Activated naive CD8-positive, alpha-beta T cell treated with anti-CD3 and anti-CD28 coated beads, Interleukin-2, amount 50 U/mL, for 24 hours (primary cell): ENCODE measurements around the gene CARMIL1.

Source experiments
- ATAC-seq: fragments of 150-1000 bp; cut with Tn5 transposase; one replicate; pipeline ENCODE4 v1.10.0; 2021
- DNase-seq: peaks from one replicate; pipeline ENCODE4 v3.0.0; 2021
- H3K27ac Mint-ChIP-seq: one replicate; pipeline ENCODE4 v1.8.0; 2021; ENCODE audit warnings: mild to moderate bottlenecking, mixed read lengths
- H3K27me3 Mint-ChIP-seq: one replicate; pipeline ENCODE4 v1.8.0; 2021; ENCODE audit warnings: mixed read lengths
- H3K36me3 Mint-ChIP-seq: one replicate; pipeline ENCODE4 v1.8.0; 2021; ENCODE audit warnings: low read depth, mixed read lengths
- H3K4me1 Mint-ChIP-seq: one replicate; pipeline ENCODE4 v1.8.0; 2021; ENCODE audit warnings: mixed read lengths
- H3K4me3 Mint-ChIP-seq: one replicate; pipeline ENCODE4 v1.8.0; 2021; ENCODE audit warnings: mild to moderate bottlenecking, moderate library complexity, mixed read lengths
- H3K9me3 Mint-ChIP-seq: one replicate; pipeline ENCODE4 v1.8.0; 2021; ENCODE audit warnings: mixed read lengths

Gene CARMIL1

DNA sequence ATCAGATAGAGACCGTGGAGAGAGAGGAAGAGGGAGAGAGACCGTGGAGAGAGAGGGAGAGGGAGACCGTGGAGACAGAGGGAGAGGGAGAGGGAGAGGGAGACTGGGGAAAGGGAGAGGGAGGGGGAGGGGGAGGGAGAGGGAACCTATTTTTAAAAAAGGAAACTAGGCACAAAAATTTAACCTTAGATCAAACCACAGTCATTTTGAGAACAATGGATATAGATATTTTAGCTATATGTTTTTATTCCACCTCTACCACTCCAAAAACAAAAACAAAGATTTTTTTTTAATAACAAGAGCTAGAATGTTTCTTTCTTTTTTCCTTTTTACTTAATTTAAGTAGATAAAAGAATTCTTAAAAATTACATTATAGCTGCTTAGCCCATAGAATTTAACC lies 307.8 kb downstream of the CARMIL1 start:
- Mint-ChIP-seq H3K9me3 (no peaks in the 10 kb centered on the region), H3K27ac (no peak overlapping the region), H3K36me3 (peaks cover 1% of the 10 kb centered on the region), H3K4me1 (no peaks in the 10 kb centered on the region), H3K27me3 (no peaks in the 10 kb centered on the region), H3K4me3 (no peak overlapping the region)
- ATAC-seq (no peak), DNase-seq (no peak)

DNA sequence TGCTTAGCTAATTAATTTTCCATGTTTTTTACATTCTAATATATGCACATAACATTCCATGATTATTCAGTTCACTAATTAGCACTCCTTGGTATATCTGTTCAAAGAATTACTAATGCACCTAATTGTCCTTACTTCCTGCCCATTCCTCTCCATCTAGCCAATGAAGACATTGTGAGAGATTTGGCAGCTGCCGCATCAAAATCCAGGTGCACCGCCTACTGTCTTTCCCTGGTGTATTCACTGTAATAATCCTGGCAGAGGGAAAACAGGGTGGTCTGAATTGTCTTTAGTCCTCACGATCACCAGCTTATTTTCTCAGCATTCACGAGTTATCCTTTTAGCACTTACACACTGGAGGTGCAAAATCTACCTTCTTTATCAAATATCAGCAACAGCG lies 311.8 kb downstream of the CARMIL1 start:
- H3K9me3 Mint-ChIP-seq: no peaks in the 10 kb centered on the region
- H3K4me1 Mint-ChIP-seq: no peaks in the 10 kb centered on the region

GRCh38 chr6:25596928-25597818 lies 318.0 kb downstream of the CARMIL1 start:
- H3K36me3 Mint-ChIP-seq: no peaks in the 10 kb centered on the region
- H3K9me3 Mint-ChIP-seq: no peaks in the 10 kb centered on the region
- no peaks in the 10 kb centered on the region for H3K27me3 Mint-ChIP-seq
- ATAC-seq: no peak
- H3K27ac Mint-ChIP-seq: no peak overlapping the region
- H3K4me1 Mint-ChIP-seq: no peaks in the 10 kb centered on the region
- no peak for DNase-seq
- H3K4me3 Mint-ChIP-seq: no peak overlapping the region

More for the DNA sequence above, 311.8 kb downstream of the CARMIL1 start:
- no peak overlapping the region for H3K4me3 Mint-ChIP-seq
- ATAC-seq (no peak), DNase-seq (no peak)
- no peaks in the 10 kb centered on the region for H3K27me3 Mint-ChIP-seq
- no peak overlapping the region for H3K27ac Mint-ChIP-seq
- H3K36me3 Mint-ChIP-seq: no peaks in the 10 kb centered on the region

DNA sequence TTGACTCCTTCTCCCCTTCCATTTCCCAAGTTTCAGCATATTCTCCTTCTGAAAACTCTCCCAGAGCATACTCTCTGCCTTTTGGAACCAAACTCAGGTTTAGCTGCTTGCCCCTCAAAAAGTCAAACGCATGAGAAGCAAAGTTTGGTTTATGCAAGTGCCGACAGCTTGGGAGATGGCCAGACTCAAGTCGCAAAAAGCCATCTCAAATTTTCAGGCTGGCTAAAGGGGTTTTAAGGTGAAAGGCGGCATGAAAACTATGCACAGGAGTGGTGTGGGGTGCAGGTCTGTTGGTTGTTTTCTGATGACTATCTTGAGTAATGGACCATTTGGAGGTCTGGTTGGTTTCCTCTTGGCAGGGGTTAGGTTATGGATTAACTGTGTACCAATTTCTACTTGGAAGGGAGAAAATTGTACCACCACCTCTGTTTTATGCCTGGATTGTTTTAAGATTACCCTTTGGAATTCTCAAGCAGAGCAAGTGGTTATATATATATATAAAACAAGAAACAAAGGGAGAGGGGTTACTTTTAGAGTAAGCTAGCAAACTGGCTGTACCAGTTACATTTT lies 320.4 kb downstream of the CARMIL1 start:
- Mint-ChIP-seq H3K27ac (no peak overlapping the region), H3K4me3 (no peak overlapping the region), H3K27me3 (no peaks in the 10 kb centered on the region), H3K36me3 (no peaks in the 10 kb centered on the region), H3K9me3 (no peaks in the 10 kb centered on the region), H3K4me1 (no peaks in the 10 kb centered on the region)
- DNase-seq: no peak
- no peak for ATAC-seq

DNA sequence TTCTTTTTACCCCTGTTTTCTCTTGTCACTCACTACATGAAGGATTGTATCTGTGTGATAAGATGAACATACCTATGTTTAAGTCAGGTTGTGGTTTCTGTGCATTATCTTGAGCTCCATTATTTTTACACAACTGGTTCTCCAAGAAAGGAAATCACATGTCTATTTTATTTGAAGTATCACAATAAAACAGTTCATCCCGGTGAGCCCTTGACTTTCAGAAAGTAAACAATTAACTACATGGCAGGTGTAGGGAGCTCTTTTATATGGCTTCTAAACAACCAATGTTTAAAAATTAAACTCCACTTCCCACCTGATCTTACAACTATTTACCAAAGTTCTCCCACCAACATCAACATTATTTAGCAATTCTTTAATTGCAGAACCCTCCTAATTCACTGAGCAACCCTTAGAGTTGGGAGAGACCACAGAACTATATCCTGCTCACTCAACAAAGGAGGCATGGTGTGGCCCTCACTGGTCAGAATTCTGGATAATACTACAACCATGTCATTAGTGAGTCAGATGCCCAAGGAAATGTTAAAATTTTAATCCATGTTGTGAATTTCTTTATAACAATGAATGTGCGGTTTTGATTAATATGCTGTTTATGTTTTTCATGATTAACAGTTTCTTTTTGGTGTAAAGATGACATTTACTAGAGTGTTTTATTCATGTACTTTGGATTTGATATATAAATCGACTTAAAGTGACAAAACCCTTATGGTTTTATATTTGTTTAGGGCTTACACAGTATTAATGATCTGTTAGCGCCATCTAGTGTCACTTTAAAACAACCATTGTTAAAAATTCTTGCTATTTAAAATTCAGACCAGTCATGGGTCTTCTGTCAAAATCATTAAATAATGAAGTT lies 322.9 kb downstream of the CARMIL1 start:
- DNase-seq (no peak), ATAC-seq (no peak)
- Mint-ChIP-seq H3K4me1 (no peaks in the 10 kb centered on the region), H3K27me3 (no peaks in the 10 kb centered on the region), H3K4me3 (no peak overlapping the region), H3K9me3 (no peaks in the 10 kb centered on the region), H3K27ac (no peak overlapping the region), H3K36me3 (no peaks in the 10 kb centered on the region)

DNA sequence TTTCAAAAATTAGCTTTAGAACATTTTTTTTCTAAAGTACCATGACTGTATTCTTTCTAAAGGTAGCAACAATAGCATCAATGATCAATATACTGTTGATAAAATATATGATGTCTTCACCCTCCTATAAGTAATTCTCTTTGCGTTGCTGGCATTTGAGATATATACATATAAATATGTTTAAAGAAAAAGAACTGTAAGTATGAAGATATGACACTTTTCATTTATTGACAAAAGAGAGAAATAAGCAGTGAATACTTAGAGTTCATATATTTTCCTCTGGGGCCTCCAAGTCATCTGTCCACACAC lies 323.5 kb downstream of the CARMIL1 start:
- ATAC-seq (no peak), DNase-seq (no peak)
- no peaks in the 10 kb centered on the region for H3K9me3 Mint-ChIP-seq
- H3K27ac Mint-ChIP-seq: no peak overlapping the region
- H3K4me3 Mint-ChIP-seq: no peak overlapping the region
- H3K36me3 Mint-ChIP-seq: no peaks in the 10 kb centered on the region
- H3K4me1 Mint-ChIP-seq: no peaks in the 10 kb centered on the region
- H3K27me3 Mint-ChIP-seq: no peaks in the 10 kb centered on the region

DNA sequence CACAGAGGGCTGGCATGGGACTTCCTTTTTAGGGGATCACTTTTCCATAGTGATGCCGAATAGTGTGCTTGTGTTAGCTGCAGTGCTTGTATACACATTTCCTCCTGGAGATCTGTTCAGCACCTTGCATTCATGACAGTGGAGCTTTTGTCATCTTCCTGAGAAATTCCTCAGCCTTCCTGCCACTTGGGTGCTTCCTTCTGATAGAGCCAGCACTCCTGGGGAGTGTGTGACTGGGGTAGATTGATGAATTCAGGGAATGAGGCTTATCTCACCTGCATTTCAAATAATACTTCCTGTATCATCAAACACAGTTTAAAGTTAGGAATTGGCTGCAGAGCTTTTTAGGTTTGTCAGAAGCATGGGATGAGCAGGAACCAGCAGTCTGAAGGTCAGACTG lies 324.1 kb downstream of the CARMIL1 start:
- no peak for ATAC-seq
- no peaks in the 10 kb centered on the region for H3K4me1 Mint-ChIP-seq
- H3K27me3 Mint-ChIP-seq: no peaks in the 10 kb centered on the region

DNA sequence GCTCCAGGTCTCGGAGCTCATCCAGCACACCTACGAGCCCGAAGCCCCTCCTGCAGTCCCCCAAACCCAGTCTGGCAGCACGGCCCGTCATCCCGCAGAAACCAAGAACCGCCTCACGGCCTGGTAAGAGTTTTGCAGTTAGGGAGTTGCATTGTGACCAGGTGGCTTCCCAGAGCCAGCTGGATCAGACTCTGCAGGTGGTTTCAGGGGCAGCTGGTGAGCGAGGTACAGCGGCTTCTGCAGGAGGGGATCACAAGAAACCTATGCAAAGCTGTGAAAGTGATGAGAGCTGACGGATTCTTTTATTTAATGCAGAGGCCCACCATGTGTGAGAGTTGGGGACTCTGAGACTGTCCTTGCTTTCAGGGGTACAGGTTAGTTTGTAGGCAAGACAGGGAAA lies 327.0 kb downstream of the CARMIL1 start:
- Mint-ChIP-seq H3K4me1 (no peaks in the 10 kb centered on the region), H3K27ac (no peak overlapping the region), H3K36me3 (no peaks in the 10 kb centered on the region), H3K27me3 (no peaks in the 10 kb centered on the region), H3K4me3 (no peak overlapping the region), H3K9me3 (no peaks in the 10 kb centered on the region)
- DNase-seq (no peak), ATAC-seq (no peak)

More for the DNA sequence above, 324.1 kb downstream of the CARMIL1 start:
- no peak for DNase-seq
- Mint-ChIP-seq H3K36me3 (no peaks in the 10 kb centered on the region), H3K9me3 (no peaks in the 10 kb centered on the region), H3K27ac (no peak overlapping the region), H3K4me3 (no peak overlapping the region)

- no peak for ATAC-seq
- Mint-ChIP-seq H3K36me3 (no peaks in the 10 kb centered on the region), H3K9me3 (no peaks in the 10 kb centered on the region), H3K27me3 (no peaks in the 10 kb centered on the region), H3K4me3 (no peak overlapping the region), H3K4me1 (no peaks in the 10 kb centered on the region), H3K27ac (no peak overlapping the region)
- DNase-seq: no peak
These were observed 329.5 kb downstream of the CARMIL1 start for GRCh38 chr6:25608558-25609174.

DNA sequence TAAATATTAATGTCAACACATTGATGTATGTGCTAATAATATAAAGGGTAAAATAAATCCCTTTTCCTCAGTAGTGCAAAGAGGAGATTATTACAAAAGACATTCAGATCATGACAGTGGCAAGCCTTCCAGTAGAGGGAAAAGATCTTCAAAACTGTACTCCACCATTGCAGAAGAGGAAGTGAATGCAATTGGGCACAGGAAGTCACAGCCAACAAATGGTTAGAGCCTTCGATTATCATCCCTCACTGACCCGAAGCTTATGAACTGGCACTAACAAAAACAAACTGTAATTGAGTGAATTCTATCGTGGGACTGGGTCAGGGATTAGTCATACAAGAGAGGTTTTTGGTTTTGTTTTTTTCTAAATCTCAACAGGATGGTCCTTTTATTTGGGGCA lies 333.5 kb downstream of the CARMIL1 start:
- H3K36me3 Mint-ChIP-seq: no peaks in the 10 kb centered on the region
- DNase-seq (no peak), ATAC-seq (no peak)
- no peaks in the 10 kb centered on the region for H3K27me3 Mint-ChIP-seq
- H3K9me3 Mint-ChIP-seq: no peaks in the 10 kb centered on the region
- no peak overlapping the region for H3K4me3 Mint-ChIP-seq
- H3K4me1 Mint-ChIP-seq: no peaks in the 10 kb centered on the region
- H3K27ac Mint-ChIP-seq: no peak overlapping the region

- DNase-seq (no peak), ATAC-seq (no peak)
- H3K27ac Mint-ChIP-seq: no peak overlapping the region
- no peaks in the 10 kb centered on the region for H3K27me3 Mint-ChIP-seq
- no peaks in the 10 kb centered on the region for H3K9me3 Mint-ChIP-seq
- H3K36me3 Mint-ChIP-seq: no peaks in the 10 kb centered on the region
- H3K4me1 Mint-ChIP-seq: no peaks in the 10 kb centered on the region
- H3K4me3 Mint-ChIP-seq: no peak overlapping the region
These were observed 334.2 kb downstream of the CARMIL1 start for GRCh38 chr6:25613415-25613814.

DNA sequence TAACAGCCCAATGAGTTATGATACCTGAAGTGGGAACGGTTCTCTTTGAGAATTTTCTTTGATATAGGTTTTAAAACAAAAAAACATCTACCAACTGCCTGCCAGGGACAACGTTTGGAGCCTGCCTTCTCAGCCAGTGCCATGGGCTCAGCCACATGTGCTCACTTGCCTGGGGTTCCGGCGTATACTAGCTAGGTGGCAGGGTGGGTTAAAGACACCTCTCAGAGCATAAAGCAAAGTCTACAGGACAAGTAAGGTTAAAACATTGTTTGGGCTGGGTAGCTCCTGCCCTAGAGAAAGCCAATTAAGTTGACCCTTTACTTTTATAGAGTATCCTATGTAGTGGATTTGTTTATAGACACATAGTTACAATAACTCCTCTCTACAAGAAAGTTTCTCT lies 334.9 kb downstream of the CARMIL1 start:
- Mint-ChIP-seq H3K4me1 (no peaks in the 10 kb centered on the region), H3K27ac (no peak overlapping the region)
- no peak for ATAC-seq

DNA sequence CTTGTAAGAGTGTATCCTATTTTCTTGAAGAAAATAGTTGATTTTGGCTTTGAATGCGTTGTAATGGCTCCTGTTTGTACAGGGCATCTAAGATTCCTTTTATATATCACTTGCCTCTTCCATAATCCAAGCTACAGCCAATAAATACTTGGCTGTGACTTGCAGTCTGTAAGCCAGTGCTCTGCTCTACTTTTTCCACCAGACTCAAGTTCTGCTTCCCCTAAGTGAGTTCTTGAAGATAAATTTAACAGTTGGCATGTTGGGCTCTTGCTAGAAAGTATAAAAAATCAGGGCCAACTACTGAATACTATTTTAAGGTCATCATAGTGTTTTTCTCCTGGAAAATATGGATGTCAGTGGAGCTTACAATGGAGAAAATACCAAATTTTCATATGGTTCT lies 336.3 kb downstream of the CARMIL1 start:
- Mint-ChIP-seq H3K27me3 (no peaks in the 10 kb centered on the region), H3K36me3 (no peaks in the 10 kb centered on the region), H3K4me1 (no peaks in the 10 kb centered on the region), H3K27ac (no peak overlapping the region), H3K4me3 (no peak overlapping the region), H3K9me3 (no peaks in the 10 kb centered on the region)
- DNase-seq (no peak), ATAC-seq (no peak)

More for the DNA sequence above, 334.9 kb downstream of the CARMIL1 start:
- no peaks in the 10 kb centered on the region for H3K9me3 Mint-ChIP-seq
- no peaks in the 10 kb centered on the region for H3K27me3 Mint-ChIP-seq
- H3K36me3 Mint-ChIP-seq: no peaks in the 10 kb centered on the region
- H3K4me3 Mint-ChIP-seq: no peak overlapping the region
- no peak for DNase-seq

DNA sequence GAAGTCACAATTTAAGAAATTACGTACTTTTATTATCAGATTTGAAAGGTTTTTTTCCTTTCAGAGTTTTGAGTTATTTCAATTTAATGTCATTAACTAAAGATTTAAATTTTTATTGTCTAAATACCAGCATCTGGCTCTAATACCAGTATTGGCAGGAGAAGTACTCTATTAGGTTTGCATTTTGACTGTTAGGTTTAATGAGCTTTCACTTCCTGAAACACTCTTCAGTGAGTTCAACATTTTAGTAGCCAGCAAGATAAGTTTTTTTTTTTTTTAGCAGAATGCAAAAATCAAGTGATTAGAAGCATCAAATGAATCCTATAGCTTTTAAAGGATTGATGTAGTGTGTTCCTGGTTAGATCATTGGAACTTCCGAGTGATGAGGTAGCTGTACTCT lies 338.8 kb downstream of the CARMIL1 start:
- Mint-ChIP-seq H3K4me3 (no peak overlapping the region), H3K4me1 (no peaks in the 10 kb centered on the region), H3K36me3 (no peaks in the 10 kb centered on the region), H3K27ac (no peak overlapping the region), H3K27me3 (no peaks in the 10 kb centered on the region), H3K9me3 (no peaks in the 10 kb centered on the region)
- ATAC-seq (no peak), DNase-seq (no peak)
